ENCODE data around the gene GBA2. TPM values are rescaled to one million over a fixed set of nuclear protein-coding genes. Genes with fewer than 3 reads are reported as not detected.

The GBA2 gene
- total and polyA plus RNA-seq, 2 experiments from 2014 or later: 58.5 to 80.2 TPM

DNA sequence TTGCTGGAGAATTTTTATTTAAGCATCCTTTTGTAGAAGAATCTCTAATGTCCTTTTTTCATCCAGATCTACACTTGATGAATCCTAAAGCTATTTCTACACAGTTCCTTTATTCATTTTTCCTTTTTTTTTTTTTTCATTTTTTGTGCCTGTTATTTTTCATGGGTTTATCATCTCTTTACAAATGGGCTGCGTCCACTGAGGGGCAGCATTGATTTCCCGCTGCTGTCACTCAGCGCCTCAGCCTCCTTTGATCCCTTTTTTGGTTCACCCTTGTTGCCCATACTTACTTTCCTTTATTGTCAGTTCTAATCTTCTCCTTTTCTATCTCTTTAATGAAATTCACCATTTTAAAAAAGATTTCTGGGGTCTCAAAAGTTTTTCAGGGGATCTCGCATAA is 10.8 kb upstream of the GBA2 start:
- TF ChIP-seq CTCF (IDR thresholded peaks at IDR 0.05; ENCODE audit: poor library complexity) (no peak), EZH2 (IDR thresholded peaks at IDR 0.05; ENCODE audit: borderline replicate concordance) (no peak), EZH2phosphoT487 (IDR thresholded peaks at IDR 0.05; ENCODE audit: low read depth, severe bottlenecking, unreplicated experiment) (no peak)
- no peak overlapping the region for H2AFZ ChIP-seq
- no peak overlapping the region for H3K4me2 ChIP-seq
- H3K4me3 ChIP-seq: no peak overlapping the region
- peaks cover 55% of the 10 kb centered on the region for H3K79me2 ChIP-seq
- DNase-seq (ENCODE audit: low spot score): no peak
- no peaks in the 10 kb centered on the region for H3K9me3 ChIP-seq (ENCODE audit: low read depth)
- H3K27ac ChIP-seq: no peak overlapping the region
- no peaks in the 10 kb centered on the region for H4K20me1 ChIP-seq (ENCODE audit: insufficient read depth, poor library complexity, severe bottlenecking)
- peaks cover 14% of the 10 kb centered on the region for H3K4me1 ChIP-seq (ENCODE audit: insufficient read depth)
- H3K27me3 ChIP-seq: no peaks in the 10 kb centered on the region
- WGBS (ENCODE audit: low lambda C conversion rate, missing lambda C conversion rate): 90% methylated on average over 4 of the region's 4 CpGs
- H3K36me3 ChIP-seq (replicated peaks; ENCODE audit: insufficient read depth, low read depth): no peaks in the 10 kb centered on the region
- H3K9me2 ChIP-seq (replicated peaks; ENCODE audit: insufficient read depth): no peaks in the 10 kb centered on the region

- TF ChIP-seq CTCF (IDR thresholded peaks at IDR 0.05; ENCODE audit: poor library complexity) (no peak), EZH2phosphoT487 (IDR thresholded peaks at IDR 0.05; ENCODE audit: low read depth, severe bottlenecking, unreplicated experiment) (no peak), EZH2 (IDR thresholded peaks at IDR 0.05; ENCODE audit: borderline replicate concordance) (no peak)
- Histone ChIP-seq H3K9me3 (ENCODE audit: low read depth) (no peaks in the 10 kb centered on the region), H3K4me1 (ENCODE audit: insufficient read depth) (peaks cover 14% of the 10 kb centered on the region), H3K79me2 (peaks cover 53% of the 10 kb centered on the region), H3K4me3 (no peak overlapping the region), H2AFZ (no peak overlapping the region), H3K36me3 (replicated peaks; ENCODE audit: insufficient read depth, low read depth) (no peaks in the 10 kb centered on the region), H3K9me2 (replicated peaks; ENCODE audit: insufficient read depth) (no peaks in the 10 kb centered on the region), H4K20me1 (ENCODE audit: insufficient read depth, poor library complexity, severe bottlenecking) (no peaks in the 10 kb centered on the region), H3K27me3 (no peaks in the 10 kb centered on the region), H3K4me2 (peak overlapping the region; percentile 91), H3K27ac (peak overlapping the region; percentile 99)
- whole genome bisulfite sequencing (ENCODE audit: low lambda C conversion rate, missing lambda C conversion rate): 85% methylated on average over 3 of the region's 3 CpGs
- DNase-seq (ENCODE audit: low spot score): no peak
Observed at GRCh38 chr9:35758475-35759050, 9.5 kb upstream of the GBA2 start.

DNA sequence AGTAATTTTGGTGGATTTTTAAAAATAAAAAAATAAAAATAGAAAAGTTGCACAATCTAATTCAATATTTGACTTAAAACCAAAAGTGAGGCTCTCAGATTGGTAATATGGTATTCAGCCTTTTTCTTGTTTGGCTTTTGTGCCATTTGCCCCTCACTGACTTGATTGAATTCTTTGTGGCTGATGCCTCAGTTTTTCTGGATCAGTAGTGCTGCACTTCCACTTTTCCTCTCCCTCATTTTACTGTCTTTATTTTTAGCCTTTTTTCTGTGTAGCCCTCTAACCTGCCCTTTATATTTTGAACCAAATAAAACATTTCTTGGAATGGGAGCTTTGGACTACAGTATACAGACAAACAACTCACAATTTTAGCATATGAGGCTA is 8.9 kb upstream of the GBA2 start:
- no peaks in the 10 kb centered on the region for H3K36me3 ChIP-seq (replicated peaks; ENCODE audit: insufficient read depth, low read depth)
- H3K9me3 ChIP-seq (ENCODE audit: low read depth): no peaks in the 10 kb centered on the region
- peaks cover 14% of the 10 kb centered on the region for H3K4me1 ChIP-seq (ENCODE audit: insufficient read depth)
- no peak for TF ChIP-seq EZH2phosphoT487 (IDR thresholded peaks at IDR 0.05; ENCODE audit: low read depth, severe bottlenecking, unreplicated experiment)
- TF ChIP-seq CTCF (IDR thresholded peaks at IDR 0.05; ENCODE audit: poor library complexity): no peak
- TF ChIP-seq EZH2 (IDR thresholded peaks at IDR 0.05; ENCODE audit: borderline replicate concordance): no peak
- H2AFZ ChIP-seq: no peak overlapping the region
- no peak for DNase-seq (ENCODE audit: low spot score)
- H3K79me2 ChIP-seq: peaks cover 47% of the 10 kb centered on the region
- no peak overlapping the region for H3K4me3 ChIP-seq
- no peaks in the 10 kb centered on the region for H4K20me1 ChIP-seq (ENCODE audit: insufficient read depth, poor library complexity, severe bottlenecking)
- H3K27ac ChIP-seq: peak overlapping the region; percentile 99
- H3K4me2 ChIP-seq: peak overlapping the region; percentile 91
- no peaks in the 10 kb centered on the region for H3K27me3 ChIP-seq
- no peaks in the 10 kb centered on the region for H3K9me2 ChIP-seq (replicated peaks; ENCODE audit: insufficient read depth)
